HG03025 (cell line): ENCODE data around the gene KLB.
A peak's percentile ranks its signal among the peaks of the same experiment; 100 is the strongest.
"Not testable (repeated sequence)": the region's sequence is repeated elsewhere in the genome, so short reads cannot be mapped to it uniquely, and the experiment has no call there.

ENCODE experiments used
- ATAC-seq: cut with Tn5 transposase; IDR thresholded peaks from one replicate; pipeline ENCODE4 v1.9.1; 2021; ENCODE audit warnings: mild to moderate bottlenecking, moderate library complexity; ENCODE audit not compliant: unreplicated experiment, low FRiP score

KLB gene

DNA sequence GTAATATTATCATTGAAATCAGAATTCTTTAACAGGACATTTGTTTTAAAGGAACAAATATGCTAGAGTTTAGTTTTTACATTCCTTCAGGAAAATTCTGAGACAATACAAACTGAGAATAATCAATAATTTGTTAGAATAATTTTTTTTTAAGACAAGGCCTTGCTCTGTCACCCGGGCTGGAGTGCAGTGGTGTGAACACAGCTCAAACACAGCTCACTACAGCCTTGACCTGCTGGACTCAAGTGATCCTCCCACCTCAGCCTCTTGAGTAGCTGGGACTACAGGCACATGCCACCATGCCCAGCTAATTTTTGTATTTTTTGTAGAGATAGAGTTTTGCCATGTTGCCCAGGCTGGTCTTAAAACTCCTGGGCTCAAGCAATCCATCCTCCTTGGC is 18.6 kb downstream of the KLB start:
- ATAC-seq, result not testable (repeated sequence)

DNA sequence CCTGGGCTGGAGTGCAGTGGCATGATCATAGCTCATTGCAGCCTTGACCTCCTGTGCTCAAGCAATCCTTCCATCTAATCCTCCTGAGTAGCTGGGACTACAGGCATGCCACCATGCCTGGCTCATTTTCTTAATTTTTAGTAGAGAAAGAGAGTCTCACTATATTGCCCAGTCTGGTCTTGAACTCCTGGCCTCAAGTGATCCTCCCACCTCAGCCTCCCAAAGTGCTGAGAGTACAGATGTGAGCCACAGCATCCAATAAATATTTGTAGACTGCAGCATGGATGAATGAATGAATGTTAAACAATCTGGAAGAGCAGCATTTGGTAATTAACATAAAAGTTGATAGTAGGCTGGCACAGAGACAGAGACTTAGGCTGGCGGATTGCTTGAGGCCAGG is 20.0 kb downstream of the KLB start:
- no peak for ATAC-seq

DNA sequence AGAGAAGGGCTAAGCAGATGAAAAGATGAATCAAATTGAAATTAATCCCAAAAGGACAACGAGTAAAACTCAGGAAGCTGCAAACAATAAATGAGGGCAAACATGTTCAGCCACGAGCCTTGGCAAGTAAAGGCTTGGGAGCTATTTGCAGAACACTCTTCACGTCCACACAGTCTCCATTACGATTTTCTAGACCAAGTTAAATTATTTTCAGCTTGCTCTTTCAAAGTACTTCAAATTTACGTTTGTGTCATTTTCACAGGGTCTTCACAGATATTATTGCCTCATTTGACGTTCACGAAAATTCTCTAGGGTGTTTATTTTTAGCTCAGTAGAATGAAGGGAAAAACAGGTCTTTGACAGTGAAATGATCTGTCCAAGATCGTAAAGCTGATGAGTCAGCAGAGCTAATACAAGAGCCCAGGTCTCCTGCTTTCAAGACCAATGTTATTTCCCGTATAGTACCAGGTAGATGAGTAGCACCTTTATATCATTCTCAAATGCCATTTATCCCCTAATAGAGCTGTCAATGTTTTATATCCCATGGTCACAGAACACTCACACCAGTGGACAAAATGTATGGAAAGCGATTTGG is 20.9 kb downstream of the KLB start:
- ATAC-seq, result no peak

DNA sequence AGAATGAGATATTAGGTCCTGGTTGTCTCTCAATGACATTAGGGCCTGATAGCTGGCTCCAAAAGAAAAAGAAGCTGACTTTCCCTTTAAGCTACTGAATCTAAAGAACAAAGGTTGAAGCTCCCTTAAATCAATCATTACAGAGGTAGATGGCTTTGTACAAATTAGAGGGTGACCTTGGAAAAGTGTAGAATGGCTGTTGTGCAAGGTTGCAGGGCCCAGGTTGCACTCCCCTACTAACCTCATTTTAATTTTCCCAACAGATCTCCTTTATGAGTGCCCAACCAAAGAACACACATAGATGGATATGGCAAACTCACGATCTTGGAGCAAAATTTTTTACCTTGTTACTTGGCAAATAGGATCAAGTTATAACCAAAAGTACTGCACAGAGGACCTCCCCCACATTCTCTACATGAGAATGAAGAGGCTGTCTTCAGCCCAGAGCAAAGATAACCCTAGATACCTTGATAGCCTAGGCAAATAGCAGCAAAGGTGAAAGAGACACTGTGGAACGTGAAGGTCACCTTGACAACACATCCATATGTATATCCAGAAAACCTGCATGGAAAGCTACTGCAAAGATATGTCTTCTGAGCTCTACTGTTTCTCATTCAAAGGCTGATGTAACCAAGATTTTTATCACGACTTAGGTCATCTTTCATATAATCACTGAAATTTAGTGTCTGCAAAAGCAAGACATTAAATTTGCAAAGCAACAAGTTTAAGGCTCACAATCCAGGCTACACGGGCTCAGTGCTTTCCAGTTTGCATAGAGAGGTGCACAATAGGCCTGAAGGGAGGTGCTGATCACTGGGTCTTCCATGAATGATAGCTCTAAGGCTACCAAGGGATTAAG is 23.0 kb downstream of the KLB start:
- ATAC-seq, result no peak

DNA sequence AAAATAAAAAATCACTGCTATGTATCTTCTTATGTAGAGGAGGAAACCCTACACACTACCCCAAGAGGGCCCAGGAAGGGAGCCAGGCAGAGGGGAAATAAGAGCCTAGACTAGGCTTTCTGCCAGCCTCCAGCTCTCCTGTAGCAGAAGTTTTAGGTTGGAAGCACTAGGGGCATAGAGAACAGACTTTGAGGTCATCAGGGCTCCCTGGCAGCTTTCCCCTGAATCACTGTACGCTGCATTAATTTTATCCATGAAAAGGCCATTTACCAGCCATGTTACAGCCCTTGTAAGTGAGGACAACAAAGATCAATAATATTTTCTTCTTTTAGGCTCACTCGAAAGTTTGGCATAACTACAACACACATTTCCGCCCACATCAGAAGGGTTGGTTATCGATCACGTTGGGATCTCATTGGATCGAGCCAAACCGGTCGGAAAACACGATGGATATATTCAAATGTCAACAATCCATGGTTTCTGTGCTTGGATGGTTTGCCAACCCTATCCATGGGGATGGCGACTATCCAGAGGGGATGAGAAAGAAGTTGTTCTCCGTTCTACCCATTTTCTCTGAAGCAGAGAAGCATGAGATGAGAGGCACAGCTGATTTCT is 27.3 kb downstream of the KLB start:
- no peak for ATAC-seq

DNA sequence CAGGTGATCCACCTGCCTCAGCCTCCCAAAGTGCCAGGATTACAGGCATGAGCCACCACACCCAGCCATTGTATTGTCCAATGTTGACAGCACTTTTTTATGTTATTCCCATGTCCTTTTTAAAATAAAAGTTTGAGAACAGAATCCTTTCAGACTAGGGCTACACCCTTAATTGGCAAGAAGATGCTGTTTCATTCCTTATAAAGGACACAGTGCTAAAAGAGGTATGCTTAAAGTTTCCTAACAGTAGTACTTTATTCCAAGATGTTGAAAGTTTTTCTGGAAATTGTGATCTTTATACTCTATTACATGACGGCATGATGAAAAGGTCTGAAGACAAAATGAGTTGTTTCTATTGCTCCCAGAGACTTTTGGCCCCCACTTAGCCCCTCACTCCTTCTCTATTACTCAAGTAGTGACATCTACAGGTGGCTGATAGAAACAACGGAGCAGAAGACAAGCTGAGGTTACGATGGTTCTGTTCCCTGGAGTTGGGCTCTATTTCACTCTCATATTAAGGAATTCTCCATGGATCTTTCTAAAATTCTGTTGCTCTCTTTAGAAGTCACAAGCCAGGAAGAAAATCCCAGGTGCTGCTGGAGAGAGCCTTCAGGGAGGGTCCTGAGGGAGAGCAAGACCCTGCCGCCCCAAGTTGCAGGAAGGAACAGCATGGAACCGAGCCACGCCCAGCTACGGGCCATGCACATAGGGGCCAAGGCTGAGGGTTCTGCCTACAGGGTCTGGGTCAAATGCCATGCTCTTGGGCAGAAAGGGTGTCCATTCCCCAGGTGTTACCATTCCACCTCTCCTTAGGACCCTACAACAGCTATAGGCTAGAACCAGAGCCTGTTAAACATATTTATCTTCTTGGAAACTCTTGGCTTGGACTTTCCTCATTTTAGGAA is 29.2 kb downstream of the KLB start:
- ATAC-seq, result no peak

DNA sequence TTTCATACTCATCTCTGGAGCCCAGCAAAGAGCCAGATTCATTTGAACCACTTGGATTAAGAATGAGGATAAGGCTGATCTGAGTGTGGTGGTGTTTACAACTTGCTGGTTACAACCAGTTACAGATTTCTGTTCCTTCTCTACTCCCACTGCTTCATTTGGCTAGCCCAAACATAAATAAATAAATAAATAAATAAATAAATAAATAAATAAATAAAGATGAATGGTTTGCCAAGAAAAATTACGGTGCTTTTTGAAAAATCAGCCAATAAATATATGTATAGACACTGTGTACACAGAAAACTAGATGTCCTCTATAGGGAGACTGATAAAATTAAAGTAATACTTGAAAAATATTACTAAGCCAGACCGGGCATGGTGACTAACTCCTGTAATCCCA is 34.9 kb downstream of the KLB start:
- ATAC-seq, result no peak

DNA sequence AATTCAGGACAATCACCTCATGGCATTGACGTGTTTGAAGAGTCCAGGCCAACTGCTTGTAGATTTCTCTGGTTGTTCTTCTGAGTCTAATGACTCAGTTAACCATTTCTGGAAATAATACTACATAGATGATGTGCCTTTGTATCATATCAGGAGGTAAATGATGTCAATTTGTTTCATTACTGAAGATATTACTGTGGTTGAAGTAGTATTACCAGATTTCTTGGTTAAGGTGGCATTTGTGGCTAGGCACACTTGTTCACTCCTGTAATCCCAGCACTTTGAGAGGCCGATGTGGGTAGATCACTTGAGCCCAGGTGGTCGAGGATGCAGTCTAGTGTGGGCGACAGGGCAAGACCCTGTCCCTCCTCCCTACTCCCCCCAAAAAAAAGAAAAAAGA is 36.3 kb downstream of the KLB start:
- ATAC-seq, result no peak

DNA sequence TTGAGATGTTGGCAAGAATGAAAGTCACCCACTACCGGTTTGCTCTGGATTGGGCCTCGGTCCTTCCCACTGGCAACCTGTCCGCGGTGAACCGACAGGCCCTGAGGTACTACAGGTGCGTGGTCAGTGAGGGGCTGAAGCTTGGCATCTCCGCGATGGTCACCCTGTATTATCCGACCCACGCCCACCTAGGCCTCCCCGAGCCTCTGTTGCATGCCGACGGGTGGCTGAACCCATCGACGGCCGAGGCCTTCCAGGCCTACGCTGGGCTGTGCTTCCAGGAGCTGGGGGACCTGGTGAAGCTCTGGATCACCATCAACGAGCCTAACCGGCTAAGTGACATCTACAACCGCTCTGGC is 39.7 kb downstream of the KLB start:
- no peak for ATAC-seq

DNA sequence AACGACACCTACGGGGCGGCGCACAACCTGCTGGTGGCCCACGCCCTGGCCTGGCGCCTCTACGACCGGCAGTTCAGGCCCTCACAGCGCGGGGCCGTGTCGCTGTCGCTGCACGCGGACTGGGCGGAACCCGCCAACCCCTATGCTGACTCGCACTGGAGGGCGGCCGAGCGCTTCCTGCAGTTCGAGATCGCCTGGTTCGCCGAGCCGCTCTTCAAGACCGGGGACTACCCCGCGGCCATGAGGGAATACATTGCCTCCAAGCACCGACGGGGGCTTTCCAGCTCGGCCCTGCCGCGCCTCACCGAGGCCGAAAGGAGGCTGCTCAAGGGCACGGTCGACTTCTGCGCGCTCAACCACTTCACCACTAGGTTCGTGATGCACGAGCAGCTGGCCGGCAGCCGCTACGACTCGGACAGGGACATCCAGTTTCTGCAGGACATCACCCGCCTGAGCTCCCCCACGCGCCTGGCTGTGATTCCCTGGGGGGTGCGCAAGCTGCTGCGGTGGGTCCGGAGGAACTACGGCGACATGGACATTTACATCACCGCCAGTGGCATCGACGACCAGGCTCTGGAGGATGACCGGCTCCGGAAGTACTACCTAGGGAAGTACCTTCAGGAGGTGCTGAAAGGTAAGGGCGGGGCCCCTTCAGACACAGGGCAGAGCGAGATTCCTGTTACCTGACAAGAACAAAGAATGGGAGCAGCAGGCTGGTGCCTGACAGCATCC is 40.3 kb downstream of the KLB start:
- peak; percentile 65 for ATAC-seq

DNA sequence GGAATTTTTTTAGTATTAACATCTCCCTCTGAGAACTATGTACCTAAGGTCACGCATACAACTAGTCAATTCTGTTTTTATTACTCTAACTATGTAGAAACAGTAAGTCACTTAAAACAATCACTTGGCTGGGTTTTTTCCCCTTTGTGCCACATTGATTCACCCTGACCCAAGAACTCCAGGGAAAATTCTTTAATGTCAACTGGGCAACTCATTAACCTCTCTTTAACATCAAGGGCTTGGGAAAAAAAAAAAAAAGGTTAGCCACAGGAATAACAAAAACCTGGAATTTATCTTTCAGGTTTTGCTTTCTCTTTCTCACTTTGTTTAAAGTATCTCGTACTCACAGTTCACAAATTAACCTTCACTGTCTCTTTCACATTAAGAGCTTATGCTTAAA is 43.9 kb downstream of the KLB start:
- no peak for ATAC-seq

DNA sequence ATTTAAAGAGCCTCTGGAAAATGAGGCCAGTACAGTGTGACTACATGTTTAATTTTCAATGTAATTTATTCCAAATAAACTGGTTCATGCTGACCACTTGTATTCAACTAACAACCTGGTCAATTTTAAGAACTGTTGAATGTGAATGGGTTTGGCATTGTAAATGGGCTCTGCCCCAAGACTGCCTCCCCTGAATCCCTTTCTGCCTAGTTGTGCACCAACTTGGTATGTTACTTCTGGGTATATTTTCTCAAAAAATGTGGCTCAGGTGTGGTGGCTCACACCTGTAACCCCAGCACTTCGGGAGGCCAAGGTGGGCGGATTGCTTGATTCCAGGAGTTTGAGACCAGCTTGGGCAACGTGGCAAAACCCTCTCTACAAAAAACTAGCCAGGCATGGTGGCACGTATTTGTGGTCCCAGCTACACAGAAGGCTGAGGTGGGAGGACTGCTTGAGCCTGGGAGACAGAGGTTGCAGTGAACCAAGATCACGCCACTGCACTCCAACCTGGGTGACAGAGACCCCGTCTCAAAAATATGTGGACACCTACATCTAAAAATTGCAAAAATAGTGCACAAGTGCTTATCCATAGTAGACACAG is 44.8 kb downstream of the KLB start:
- ATAC-seq, result no peak

DNA sequence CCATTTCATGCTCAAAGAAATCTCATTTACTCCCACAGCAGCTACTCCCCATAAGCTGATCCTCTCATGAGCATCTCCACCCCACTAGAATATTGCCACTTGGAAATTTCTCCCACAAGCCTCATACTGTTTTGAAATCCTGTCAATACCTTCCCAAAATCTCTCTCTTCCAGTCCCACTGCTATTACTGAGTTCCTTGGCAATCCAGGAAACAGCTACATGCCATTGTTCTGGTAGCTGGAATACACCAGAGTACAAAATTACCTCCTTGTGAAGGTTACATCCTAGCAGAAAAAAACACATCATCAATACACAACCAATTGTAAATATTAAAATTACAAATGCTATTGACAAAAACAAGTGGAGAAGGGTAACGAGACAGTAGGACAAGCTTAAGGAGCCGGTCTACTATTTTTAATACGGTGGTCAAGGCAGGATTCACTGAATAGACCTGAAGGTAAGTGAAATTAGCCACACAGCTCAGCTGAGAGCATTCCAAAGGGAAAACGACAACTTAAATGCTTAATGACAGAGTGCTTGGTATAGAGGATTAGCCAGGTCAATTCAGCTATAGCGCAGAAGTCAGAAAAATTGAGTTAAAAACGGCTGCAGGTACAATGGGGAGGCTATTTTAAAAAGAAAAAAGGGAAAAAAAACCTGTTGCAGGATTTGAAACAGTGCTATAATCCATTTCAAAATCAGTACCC is 45.6 kb downstream of the KLB start:
- ATAC-seq, result no peak

DNA sequence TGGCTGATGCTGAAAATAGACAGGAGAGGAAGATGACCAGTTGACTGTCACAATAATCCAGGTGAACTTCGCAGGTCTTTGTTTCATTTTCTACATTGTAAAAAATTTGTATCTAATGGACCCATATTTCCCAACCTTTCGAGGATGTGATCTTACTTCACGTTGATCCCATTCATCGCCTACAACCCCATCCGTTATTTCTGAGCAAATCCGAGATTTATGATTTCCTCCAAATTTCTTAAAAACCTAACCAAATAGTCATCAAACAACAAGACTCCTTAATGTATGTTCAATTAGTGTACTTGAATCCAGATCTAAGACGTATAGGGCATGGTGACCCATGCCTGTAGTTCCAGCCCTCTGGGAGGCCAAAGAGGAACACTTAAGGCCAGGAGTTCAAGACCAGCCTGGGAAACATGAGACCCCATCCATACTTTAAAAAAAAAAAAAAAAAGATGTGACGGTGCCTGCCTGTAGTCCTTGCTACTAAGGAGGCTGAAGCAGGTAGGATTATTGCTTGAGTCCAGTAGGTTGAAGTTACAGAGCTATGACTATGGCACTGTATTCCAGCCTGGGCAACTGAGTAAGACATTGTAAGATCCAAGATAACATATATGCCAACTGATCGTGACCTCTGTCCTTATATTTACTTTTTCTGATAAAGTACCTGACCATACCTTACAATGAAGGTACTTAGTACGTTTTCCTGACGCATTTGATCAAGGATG is 46.3 kb downstream of the KLB start:
- no peak for ATAC-seq

DNA sequence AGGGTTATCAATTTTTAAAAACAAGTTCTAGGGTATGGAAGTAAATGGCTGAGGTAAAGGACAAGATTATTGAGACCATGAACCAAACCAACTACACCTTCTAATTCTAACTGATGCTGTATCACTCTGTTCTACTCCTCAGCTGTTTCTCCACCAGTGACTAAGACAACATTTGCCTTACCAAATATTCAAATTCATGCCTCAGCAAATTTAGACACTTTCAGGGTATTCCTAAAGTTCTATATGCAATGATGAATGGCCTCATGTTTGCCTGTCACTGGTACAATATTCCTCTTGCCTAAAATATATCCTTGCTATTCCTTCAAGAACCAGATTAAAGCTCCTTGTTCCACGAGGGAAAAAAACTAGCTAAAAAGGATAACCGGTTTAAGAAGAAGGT is 47.0 kb downstream of the KLB start:
- ATAC-seq, result no peak

DNA sequence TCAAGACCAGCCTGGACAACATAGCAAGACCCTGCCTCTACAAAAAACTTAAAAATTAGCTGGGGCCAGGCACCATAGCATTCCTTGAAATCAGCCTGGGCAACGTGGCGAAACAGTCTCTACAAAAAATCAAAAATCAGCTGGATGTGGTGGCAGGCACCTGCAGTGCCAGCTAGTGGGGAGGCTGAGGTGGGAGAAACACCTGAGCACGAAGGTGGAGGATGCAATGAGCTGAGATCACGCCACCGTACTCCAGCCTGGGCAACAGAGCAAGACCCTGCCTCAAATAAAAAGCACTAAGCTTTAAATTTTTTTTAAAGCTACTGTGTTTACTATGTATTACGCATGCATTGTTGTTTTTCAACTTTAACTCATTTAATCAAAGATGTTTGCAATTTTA is 48.8 kb downstream of the KLB start:
- ATAC-seq, result no peak

DNA sequence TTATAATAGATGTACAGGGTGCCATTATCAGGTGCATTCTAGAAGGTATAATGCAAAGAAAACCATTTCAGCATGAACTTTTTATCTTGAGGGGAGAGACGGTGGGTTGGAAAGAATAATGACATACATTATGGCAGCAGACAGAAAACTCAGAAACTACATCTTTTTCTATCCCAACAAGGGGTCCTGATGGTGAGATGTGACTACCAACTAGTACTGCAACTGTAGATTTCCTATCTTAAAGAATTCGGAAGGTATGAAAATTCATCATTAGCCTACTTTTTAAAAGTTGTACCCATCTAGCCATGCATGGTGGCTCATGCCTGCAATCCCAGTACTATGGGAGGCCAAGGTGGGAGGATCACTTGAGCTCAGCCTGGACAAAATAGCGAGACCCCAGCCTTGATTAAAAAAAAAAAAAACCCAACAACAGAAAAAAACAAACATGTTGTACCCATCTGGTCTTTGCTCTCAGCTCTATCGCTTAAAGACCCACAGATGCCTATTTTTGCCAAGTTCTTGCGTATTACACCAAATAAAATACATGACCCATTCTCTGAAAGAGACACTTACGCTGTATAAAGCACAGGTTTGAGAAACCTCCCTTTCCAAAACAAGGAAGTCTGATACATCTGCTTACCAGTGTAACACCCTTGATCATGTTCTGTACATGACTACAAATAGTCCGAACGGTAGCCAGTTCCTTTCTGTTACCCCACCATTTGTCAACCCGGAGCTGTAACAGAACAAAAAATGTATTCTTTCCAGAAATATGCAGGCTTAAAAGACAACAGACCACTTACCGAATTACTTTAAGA is 50.4 kb downstream of the KLB start:
- ATAC-seq, result no peak

DNA sequence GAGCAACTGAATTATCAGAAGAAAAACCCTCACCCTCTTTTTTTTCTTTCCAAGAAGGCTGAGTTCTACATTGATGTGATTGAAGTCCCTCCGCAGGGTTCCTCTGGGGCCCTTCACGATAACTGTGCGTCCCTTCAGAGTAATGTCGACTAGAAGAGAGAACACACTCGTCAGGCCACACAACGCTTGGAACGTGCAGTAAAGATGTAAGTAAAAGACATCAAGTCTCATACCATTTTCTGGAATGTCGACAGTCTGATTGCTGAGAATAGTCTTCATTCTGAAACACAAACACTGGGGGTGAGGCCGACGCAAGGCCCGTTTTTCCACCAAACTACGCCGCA is 51.4 kb downstream of the KLB start:
- not testable (repeated sequence) for ATAC-seq
